Transverse colon (tissue), 3 donors: ENCODE results near the gene FAM204A.

Source experiments
- CTCF ChIP-seq, 5 experiments: fragments of 200-600 bp in 3 of 5; fragments of 450-650 bp in 2 of 5; sonication (generic) in 3 of 5; IDR thresholded peaks; 1 replicate in 2 of 5; 2 replicates in 3 of 5; pipeline ENCODE4 v1.5.1; 2016 to 2017; ENCODE audit warnings: antibody characterized with exemption in 5 of 5, inconsistent platforms in 3 of 5, mild to moderate bottlenecking in 2 of 5, moderate library complexity in 1 of 5
- EP300 ChIP-seq: sonication (generic); formaldehyde crosslinking; IDR thresholded peaks from one replicate; pipeline ENCODE4 v1.6.1; 2017; ENCODE audit warnings: antibody characterized with exemption, low read depth

- TF ChIP-seq EP300 (no peak), CTCF (IDR thresholded peaks at IDR 0.05) (no peak)
Measured at GRCh38 chr10:118374404-118374803, 32.3 kb upstream of the FAM204A start.
